WTC11 (cell line): ENCODE measurements around the gene GJA10. TPM values are rescaled to one million over a fixed set of nuclear protein-coding genes. Genes with fewer than 3 reads are reported as not detected.

ENCODE experiments used
- ATAC-seq: fragments of 200-7000 bp; cut with Tn5 transposase; 2 replicates; pipeline ENCODE4 v1.10.0; 2021; ENCODE audit warnings: mild to moderate bottlenecking, moderate library complexity
- CTCF ChIA-PET: fragments of 300-600 bp; sonication (Branson Sonifier 250); formaldehyde crosslinking; loops from one replicate; lab custom pipeline; 2021; ENCODE audit warnings: antibody characterized with exemption; lab: Charles Lee
- POLR2A ChIA-PET: fragments of 350-600 bp; sonication (Branson Sonifier 250); formaldehyde crosslinking; loops from one replicate; lab custom pipeline; 2021; ENCODE audit warnings: antibody characterized with exemption; lab: Charles Lee
- DNase-seq: peaks from one replicate; pipeline ENCODE4 v3.0.0; 2021; ENCODE audit warnings: low spot score
- H3K27ac Mint-ChIP-seq: 2 replicates; pipeline ENCODE4 v1.8.0; 2021; ENCODE audit warnings: mixed read lengths
- H3K27me3 Mint-ChIP-seq: 2 replicates; pipeline ENCODE4 v1.8.0; 2021; ENCODE audit warnings: low read depth, mild to moderate bottlenecking, moderate library complexity, mixed read lengths
- H3K36me3 Mint-ChIP-seq: 2 replicates; pipeline ENCODE4 v1.8.0; 2021; ENCODE audit warnings: mixed read lengths
- H3K4me1 Mint-ChIP-seq: 2 replicates; pipeline ENCODE4 v1.8.0; 2022; ENCODE audit warnings: mixed read lengths
- H3K4me3 Mint-ChIP-seq: 2 replicates; pipeline ENCODE4 v1.8.0; 2021; ENCODE audit warnings: mild to moderate bottlenecking, moderate library complexity, mixed read lengths
- H3K9me3 Mint-ChIP-seq: 2 replicates; pipeline ENCODE4 v1.8.0; 2021; ENCODE audit warnings: mixed read lengths
- CBFB ChIP-seq: sonication (generic); formaldehyde crosslinking; IDR thresholded peaks from 2 replicates; pipeline ENCODE4 v1.8.1; 2022; ENCODE audit warnings: mild to moderate bottlenecking, low read depth, missing genetic modification reagents
- FOXP1 ChIP-seq: sonication (generic); formaldehyde crosslinking; IDR thresholded peaks from 2 replicates; pipeline ENCODE4 v1.8.0; 2022; ENCODE audit warnings: missing genetic modification reagents, mild to moderate bottlenecking, moderate library complexity, borderline replicate concordance
- JAZF1 ChIP-seq: fragments of 250-450 bp; sonication (Bioruptor Pico); IDR thresholded peaks from 2 replicates; pipeline ENCODE4 v1.9.0; 2021; ENCODE audit warnings: moderate library complexity, mild to moderate bottlenecking, inconsistent platforms
- NFATC4 ChIP-seq: fragments of 250-450 bp; sonication (Bioruptor Pico); IDR thresholded peaks from 2 replicates; pipeline ENCODE4 v1.9.0; 2021; ENCODE audit warnings: mild to moderate bottlenecking
- NR3C1 ChIP-seq: sonication (generic); formaldehyde crosslinking; conservative IDR thresholded peaks from 2 replicates; pipeline ENCODE4 v1.8.1; 2023; ENCODE audit warnings: low read depth, mild to moderate bottlenecking, missing genetic modification reagents
- PRRX2 ChIP-seq: fragments of 250-450 bp; sonication (Bioruptor Pico); IDR thresholded peaks from 2 replicates; pipeline ENCODE4 v1.8.0; 2021; ENCODE audit warnings: mild to moderate bottlenecking
- SMAD3 ChIP-seq: sonication (generic); formaldehyde crosslinking; IDR thresholded peaks from 2 replicates; pipeline ENCODE4 v1.8.0; 2022; ENCODE audit warnings: missing genetic modification reagents, mild to moderate bottlenecking, borderline replicate concordance
- SP1 ChIP-seq: sonication (generic); formaldehyde crosslinking; conservative IDR thresholded peaks from 2 replicates; pipeline ENCODE4 v1.8.1; 2022; ENCODE audit warnings: missing genetic modification reagents
- TEAD4 ChIP-seq: sonication (generic); formaldehyde crosslinking; IDR thresholded peaks from 2 replicates; pipeline ENCODE4 v1.8.0; 2022; ENCODE audit warnings: mild to moderate bottlenecking, missing genetic modification reagents
- ZBTB21 ChIP-seq: sonication (generic); formaldehyde crosslinking; IDR thresholded peaks from 2 replicates; pipeline ENCODE4 v1.8.1; 2023; ENCODE audit warnings: mild to moderate bottlenecking, missing genetic modification reagents, borderline replicate concordance
- ZNF121 ChIP-seq: sonication (generic); formaldehyde crosslinking; IDR thresholded peaks from 2 replicates; pipeline ENCODE4 v1.8.0; 2023; ENCODE audit warnings: missing genetic modification reagents
- ZNF232 ChIP-seq: sonication (generic); formaldehyde crosslinking; IDR thresholded peaks from 2 replicates; pipeline ENCODE4 v1.8.0; 2022; ENCODE audit warnings: mild to moderate bottlenecking, missing genetic modification reagents
- ZNF263 ChIP-seq: sonication (generic); formaldehyde crosslinking; IDR thresholded peaks from 2 replicates; pipeline ENCODE4 v1.8.1; 2022; ENCODE audit warnings: low read depth, mild to moderate bottlenecking, moderate library complexity, missing genetic modification reagents
- ZNF416 ChIP-seq: fragments of 250-450 bp; sonication (Bioruptor Pico); IDR thresholded peaks from 2 replicates; pipeline ENCODE4 v1.9.0; 2021; ENCODE audit warnings: mild to moderate bottlenecking, inconsistent platforms
- total RNA-seq: library from RNA; stranded (reverse); gene quantifications from 3 replicates; pipeline ENCODE4 v1.2.3, GENCODE V29; 2021
- TF ChIP-seq, protein P1 (sequence below): sonication (generic); formaldehyde crosslinking; IDR thresholded peaks from 2 replicates; pipeline ENCODE4 v1.8.0; 2022; ENCODE audit warnings: mild to moderate bottlenecking, missing genetic modification reagents
- TF ChIP-seq, protein P2 (sequence below): fragments of 250-450 bp; sonication (Bioruptor Pico); IDR thresholded peaks from 2 replicates; pipeline ENCODE4 v1.9.0; 2021; ENCODE audit warnings: mild to moderate bottlenecking
- TF ChIP-seq, protein P3 (sequence below): sonication (generic); formaldehyde crosslinking; IDR thresholded peaks from 2 replicates; pipeline ENCODE4 v1.8.0; 2023; ENCODE audit warnings: missing genetic modification reagents
- TF ChIP-seq, protein P4 (sequence below): fragments of 200-600 bp; IDR thresholded peaks from 2 replicates; pipeline ENCODE4 v1.8.0; 2022; ENCODE audit warnings: antibody characterized with exemption
- TF ChIP-seq, protein P5 (sequence below): fragments of 250-450 bp; sonication (Bioruptor Pico); IDR thresholded peaks from 2 replicates; pipeline ENCODE4 v2.1.2; 2022; ENCODE audit warnings: mild to moderate bottlenecking, moderate library complexity
- TF ChIP-seq, protein P6 (sequence below): fragments of 250-450 bp; sonication (Bioruptor Pico); IDR thresholded peaks from 2 replicates; pipeline ENCODE4 v1.8.0; 2021; ENCODE audit warnings: mild to moderate bottlenecking
- TF ChIP-seq, protein P7 (sequence below): sonication (generic); formaldehyde crosslinking; IDR thresholded peaks from 2 replicates; pipeline ENCODE4 v1.8.0; 2022; ENCODE audit warnings: mild to moderate bottlenecking, missing genetic modification reagents

Gene GJA10
- total RNA-seq, 1 experiment from 2014 or later, result not detected

DNA sequence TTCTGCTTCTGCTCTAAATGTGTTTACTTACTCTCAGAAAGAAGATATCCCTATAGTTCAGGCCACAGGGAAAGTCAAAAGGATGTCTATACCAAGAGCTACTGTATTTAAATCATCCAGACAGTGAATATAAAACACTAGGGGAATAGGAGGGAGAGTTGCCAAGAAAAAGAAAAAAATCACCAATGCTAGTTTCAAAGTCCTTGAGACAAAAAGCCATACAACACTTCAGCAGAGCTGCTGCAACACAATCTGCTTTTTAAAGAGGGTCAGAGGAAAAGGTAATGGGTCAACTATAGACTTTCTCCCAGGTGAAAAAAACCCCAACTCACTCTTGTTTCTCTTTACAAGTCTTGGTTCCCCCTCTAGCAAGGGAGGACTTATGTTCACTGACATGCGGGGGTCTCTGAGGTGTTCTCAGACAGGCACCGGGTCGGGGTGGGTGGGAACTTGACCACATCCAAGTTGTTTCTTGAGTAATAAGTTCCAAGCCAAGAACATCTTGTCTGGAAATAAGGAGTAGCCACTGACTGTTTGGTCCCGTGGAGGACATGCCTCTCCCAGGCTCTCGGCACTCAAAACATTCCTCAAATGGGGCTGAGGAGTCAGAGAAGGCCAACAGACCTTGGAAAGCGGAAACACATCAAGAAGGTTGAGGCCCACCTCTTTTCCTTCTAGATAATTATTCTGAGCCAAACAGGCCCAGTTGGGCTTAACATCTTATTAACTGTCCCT, 47.7 kb downstream of the GJA10 start:
- Mint-ChIP-seq H3K36me3 (no peaks in the 10 kb centered on the region), H3K27me3 (no peaks in the 10 kb centered on the region), H3K4me1 (no peaks in the 10 kb centered on the region), H3K4me3 (no peak overlapping the region), H3K9me3 (peaks cover 8% of the 10 kb centered on the region), H3K27ac (no peak overlapping the region)
- DNase-seq (no peak), ATAC-seq (no peak)
- CTCF ChIA-PET, result interaction anchor here (1.8 to 6.3 kb wide), 4 partner anchors 9 to 536 kb away, joined by 26 to 124 read pairs (median 34); no protein-coding TSS in a partner anchor
- POLR2A ChIA-PET, result no interaction called here
- TF ChIP-seq ZBTB21 (CRISPR knock-in tag) (no peak), JAZF1 (no peak), SMAD3 (CRISPR knock-in tag) (no peak)
- TF ChIP-seq, protein P1, sequence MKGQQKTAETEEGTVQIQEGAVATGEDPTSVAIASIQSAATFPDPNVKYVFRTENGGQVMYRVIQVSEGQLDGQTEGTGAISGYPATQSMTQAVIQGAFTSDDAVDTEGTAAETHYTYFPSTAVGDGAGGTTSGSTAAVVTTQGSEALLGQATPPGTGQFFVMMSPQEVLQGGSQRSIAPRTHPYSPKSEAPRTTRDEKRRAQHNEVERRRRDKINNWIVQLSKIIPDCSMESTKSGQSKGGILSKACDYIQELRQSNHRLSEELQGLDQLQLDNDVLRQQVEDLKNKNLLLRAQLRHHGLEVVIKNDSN (CRISPR knock-in tag), result no peak
- TF ChIP-seq, protein P2, sequence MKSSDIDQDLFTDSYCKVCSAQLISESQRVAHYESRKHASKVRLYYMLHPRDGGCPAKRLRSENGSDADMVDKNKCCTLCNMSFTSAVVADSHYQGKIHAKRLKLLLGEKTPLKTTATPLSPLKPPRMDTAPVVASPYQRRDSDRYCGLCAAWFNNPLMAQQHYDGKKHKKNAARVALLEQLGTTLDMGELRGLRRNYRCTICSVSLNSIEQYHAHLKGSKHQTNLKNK, result no peak

DNA sequence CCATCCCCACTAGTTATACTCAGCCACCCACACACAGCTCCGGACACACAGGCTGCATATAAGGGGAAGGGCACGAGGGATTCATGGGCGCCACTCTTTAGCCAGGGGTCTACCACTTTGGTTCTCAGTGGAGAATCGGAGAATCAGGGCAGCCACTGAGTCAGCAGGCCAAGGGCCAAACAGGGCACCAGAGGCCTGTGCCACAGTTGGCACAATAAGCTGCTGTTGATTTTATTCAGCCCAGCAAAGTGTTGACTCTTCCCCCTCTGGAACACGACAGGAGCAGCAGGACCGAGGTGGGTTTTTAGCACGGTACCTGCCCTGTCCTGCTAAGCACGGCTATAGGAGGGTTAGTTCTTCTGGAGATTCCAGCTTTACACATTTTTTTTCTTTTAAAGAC, 48.3 kb downstream of the GJA10 start:
- Mint-ChIP-seq H3K4me1 (no peaks in the 10 kb centered on the region), H3K27me3 (no peaks in the 10 kb centered on the region), H3K9me3 (peaks cover 8% of the 10 kb centered on the region), H3K27ac (no peak overlapping the region), H3K36me3 (no peaks in the 10 kb centered on the region), H3K4me3 (no peak overlapping the region)
- DNase-seq, result no peak
- CTCF ChIA-PET, result interaction anchor here (1.1 to 6.3 kb wide), 3 partner anchors 140 to 547 kb away, joined by 3 to 124 read pairs (median 4); no protein-coding TSS in a partner anchor
- POLR2A ChIA-PET, result no interaction called here
- no peak for ATAC-seq
- TF ChIP-seq SP1 (CRISPR knock-in tag), result no peak
- TF ChIP-seq, protein P3, sequence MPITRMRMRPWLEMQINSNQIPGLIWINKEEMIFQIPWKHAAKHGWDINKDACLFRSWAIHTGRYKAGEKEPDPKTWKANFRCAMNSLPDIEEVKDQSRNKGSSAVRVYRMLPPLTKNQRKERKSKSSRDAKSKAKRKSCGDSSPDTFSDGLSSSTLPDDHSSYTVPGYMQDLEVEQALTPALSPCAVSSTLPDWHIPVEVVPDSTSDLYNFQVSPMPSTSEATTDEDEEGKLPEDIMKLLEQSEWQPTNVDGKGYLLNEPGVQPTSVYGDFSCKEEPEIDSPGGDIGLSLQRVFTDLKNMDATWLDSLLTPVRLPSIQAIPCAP (CRISPR knock-in tag), result no peak
- no peak for TF ChIP-seq PRRX2 (CRISPR knock-in tag)
- TF ChIP-seq ZNF263 (CRISPR knock-in tag), result no peak
- TF ChIP-seq NFATC4 (CRISPR knock-in tag), result no peak
- TF ChIP-seq, protein P4, sequence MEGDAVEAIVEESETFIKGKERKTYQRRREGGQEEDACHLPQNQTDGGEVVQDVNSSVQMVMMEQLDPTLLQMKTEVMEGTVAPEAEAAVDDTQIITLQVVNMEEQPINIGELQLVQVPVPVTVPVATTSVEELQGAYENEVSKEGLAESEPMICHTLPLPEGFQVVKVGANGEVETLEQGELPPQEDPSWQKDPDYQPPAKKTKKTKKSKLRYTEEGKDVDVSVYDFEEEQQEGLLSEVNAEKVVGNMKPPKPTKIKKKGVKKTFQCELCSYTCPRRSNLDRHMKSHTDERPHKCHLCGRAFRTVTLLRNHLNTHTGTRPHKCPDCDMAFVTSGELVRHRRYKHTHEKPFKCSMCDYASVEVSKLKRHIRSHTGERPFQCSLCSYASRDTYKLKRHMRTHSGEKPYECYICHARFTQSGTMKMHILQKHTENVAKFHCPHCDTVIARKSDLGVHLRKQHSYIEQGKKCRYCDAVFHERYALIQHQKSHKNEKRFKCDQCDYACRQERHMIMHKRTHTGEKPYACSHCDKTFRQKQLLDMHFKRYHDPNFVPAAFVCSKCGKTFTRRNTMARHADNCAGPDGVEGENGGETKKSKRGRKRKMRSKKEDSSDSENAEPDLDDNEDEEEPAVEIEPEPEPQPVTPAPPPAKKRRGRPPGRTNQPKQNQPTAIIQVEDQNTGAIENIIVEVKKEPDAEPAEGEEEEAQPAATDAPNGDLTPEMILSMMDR, result no peak
- TF ChIP-seq, protein P5, sequence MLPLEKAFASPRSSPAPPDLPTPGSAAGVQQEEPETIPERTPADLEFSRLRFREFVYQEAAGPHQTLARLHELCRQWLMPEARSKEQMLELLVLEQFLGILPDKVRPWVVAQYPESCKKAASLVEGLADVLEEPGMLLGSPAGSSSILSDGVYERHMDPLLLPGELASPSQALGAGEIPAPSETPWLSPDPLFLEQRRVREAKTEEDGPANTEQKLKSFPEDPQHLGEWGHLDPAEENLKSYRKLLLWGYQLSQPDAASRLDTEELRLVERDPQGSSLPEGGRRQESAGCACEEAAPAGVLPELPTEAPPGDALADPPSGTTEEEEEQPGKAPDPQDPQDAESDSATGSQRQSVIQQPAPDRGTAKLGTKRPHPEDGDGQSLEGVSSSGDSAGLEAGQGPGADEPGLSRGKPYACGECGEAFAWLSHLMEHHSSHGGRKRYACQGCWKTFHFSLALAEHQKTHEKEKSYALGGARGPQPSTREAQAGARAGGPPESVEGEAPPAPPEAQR (CRISPR knock-in tag), result no peak
- TF ChIP-seq ZNF232 (CRISPR knock-in tag), result no peak
- TF ChIP-seq FOXP1 (CRISPR knock-in tag), result no peak
- TF ChIP-seq, protein P6, sequence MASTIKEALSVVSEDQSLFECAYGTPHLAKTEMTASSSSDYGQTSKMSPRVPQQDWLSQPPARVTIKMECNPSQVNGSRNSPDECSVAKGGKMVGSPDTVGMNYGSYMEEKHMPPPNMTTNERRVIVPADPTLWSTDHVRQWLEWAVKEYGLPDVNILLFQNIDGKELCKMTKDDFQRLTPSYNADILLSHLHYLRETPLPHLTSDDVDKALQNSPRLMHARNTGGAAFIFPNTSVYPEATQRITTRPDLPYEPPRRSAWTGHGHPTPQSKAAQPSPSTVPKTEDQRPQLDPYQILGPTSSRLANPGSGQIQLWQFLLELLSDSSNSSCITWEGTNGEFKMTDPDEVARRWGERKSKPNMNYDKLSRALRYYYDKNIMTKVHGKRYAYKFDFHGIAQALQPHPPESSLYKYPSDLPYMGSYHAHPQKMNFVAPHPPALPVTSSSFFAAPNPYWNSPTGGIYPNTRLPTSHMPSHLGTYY, result no peak
- no peak for TF ChIP-seq CBFB
- TF ChIP-seq ZNF121 (CRISPR knock-in tag), result no peak
- TF ChIP-seq TEAD4 (CRISPR knock-in tag), result no peak
- TF ChIP-seq ZNF416 (CRISPR knock-in tag), result no peak
- TF ChIP-seq NR3C1 (CRISPR knock-in tag), result no peak
- TF ChIP-seq, protein P7, sequence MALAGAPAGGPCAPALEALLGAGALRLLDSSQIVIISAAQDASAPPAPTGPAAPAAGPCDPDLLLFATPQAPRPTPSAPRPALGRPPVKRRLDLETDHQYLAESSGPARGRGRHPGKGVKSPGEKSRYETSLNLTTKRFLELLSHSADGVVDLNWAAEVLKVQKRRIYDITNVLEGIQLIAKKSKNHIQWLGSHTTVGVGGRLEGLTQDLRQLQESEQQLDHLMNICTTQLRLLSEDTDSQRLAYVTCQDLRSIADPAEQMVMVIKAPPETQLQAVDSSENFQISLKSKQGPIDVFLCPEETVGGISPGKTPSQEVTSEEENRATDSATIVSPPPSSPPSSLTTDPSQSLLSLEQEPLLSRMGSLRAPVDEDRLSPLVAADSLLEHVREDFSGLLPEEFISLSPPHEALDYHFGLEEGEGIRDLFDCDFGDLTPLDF, result no peak
